Breast epithelium (tissue), 4 donors: Measurements from ENCODE around the gene TMCC1. TPM values are rescaled to one million over a fixed set of nuclear protein-coding genes. Genes with fewer than 3 reads are reported as not detected.

ENCODE experiments used
- DNase-seq, 2 donors: peaks; one replicate each; pipeline ENCODE4 v3.0.0-alpha.2; 2019; ENCODE audit warnings: low spot score in 2 of 2
- H3K27ac ChIP-seq, 2 donors: fragments of 200-600 bp; sonication (generic) in 1 of 2; one replicate each; pipeline ENCODE4 v1.5.1; 2016 to 2019; ENCODE audit warnings: mild to moderate bottlenecking in 1 of 2
- H3K27me3 ChIP-seq, 2 donors: fragments of 200-600 bp; sonication (generic) in 1 of 2; one replicate each; pipeline versions ENCODE4 v1.5.1 to v1.6.0; 2017 to 2019; ENCODE audit warnings: control low read depth in 1 of 2, mild to moderate bottlenecking in 1 of 2
- H3K36me3 ChIP-seq: fragments of 200-600 bp; one replicate; pipeline ENCODE4 v1.5.1; 2019
- H3K4me1 ChIP-seq, 2 donors: fragments of 200-600 bp; sonication (generic); one replicate each; pipeline ENCODE4 v1.5.1; 2016 to 2019; ENCODE audit warnings: control low read depth in 1 of 2
- H3K4me3 ChIP-seq, 3 donors: fragments of 200-600 bp; sonication (generic); 1 replicate in 2 of 3; 2 replicates in 1 of 3; pipeline ENCODE4 v1.5.1; 2016 to 2019; ENCODE audit warnings: mild to moderate bottlenecking in 3 of 3, moderate library complexity in 2 of 3
- H3K9me3 ChIP-seq, 2 donors: fragments of 200-600 bp; sonication (generic) in 1 of 2; one replicate each; pipeline ENCODE4 v1.5.1; 2016 to 2019; ENCODE audit warnings: control low read depth in 1 of 2
- POLR2A ChIP-seq: fragments of 450-650 bp; IDR thresholded peaks from one replicate; pipeline ENCODE4 v1.6.1; 2016; ENCODE audit warnings: antibody characterized with exemption, mild to moderate bottlenecking, moderate library complexity
- POLR2AphosphoS5 ChIP-seq, 3 donors: sonication (generic); formaldehyde crosslinking; IDR thresholded peaks; one replicate each; pipeline ENCODE4 v1.6.1; 2017; ENCODE audit warnings: antibody characterized with exemption in 3 of 3
- intact Hi-C: fragments of 100-400 bp; cut with DNase I; formaldehyde crosslinking; loops from one replicate; pipeline ENCODE4 v1.15.1; 2023; ENCODE audit warnings: low total_unique reads
- total RNA-seq, 3 donors: library from RNA; depleted of rRNA; stranded (reverse); fragments of >200 nt; gene quantifications; one replicate each; pipeline ENCODE4 v1.1.0, GENCODE V29; 2016
- TF ChIP-seq, protein P1 (sequence below), 3 donors: fragments of 450-650 bp; IDR thresholded peaks; one replicate each; pipeline ENCODE4 v1.5.1; 2016 to 2017; ENCODE audit warnings: antibody characterized with exemption in 3 of 3, mild to moderate bottlenecking in 3 of 3, moderate library complexity in 3 of 3

TMCC1 gene
- total RNA-seq, 3 donors from 2014 or later, result 29.4 to 48.1 (median 29.8) TPM

DNA sequence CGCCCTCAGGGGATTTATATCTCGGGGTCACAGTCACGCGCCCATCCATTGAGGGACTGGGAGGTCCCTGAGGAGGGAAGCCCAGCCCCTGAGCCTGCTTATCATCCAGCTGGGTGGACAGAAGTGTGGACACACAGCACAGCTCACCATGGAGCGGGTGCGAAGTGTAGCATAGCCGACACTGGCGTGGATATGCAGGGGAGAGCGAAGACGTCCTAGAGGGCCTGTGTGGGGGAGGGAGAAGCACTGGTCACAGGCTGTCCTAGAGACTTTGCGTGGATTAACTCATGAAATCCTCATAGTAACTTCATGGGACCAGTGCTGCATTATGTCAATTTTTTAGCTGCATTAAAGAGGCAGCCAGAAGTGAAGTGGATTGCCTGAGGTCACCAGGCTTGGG lies 261.0 kb downstream of the TMCC1 start:
- Histone ChIP-seq H3K36me3 (no peaks in the 10 kb centered on the region), H3K27me3 (no peaks in the 10 kb centered on the region), H3K27ac (no peak overlapping the region), H3K9me3 (no peaks in the 10 kb centered on the region), H3K4me1 (peaks cover 0 to 6% of the 10 kb centered on the region in 2 donors), H3K4me3 (no peak overlapping the region)
- intact Hi-C loops, result no loop called here
- no peak for TF ChIP-seq POLR2A
- TF ChIP-seq, protein P1, sequence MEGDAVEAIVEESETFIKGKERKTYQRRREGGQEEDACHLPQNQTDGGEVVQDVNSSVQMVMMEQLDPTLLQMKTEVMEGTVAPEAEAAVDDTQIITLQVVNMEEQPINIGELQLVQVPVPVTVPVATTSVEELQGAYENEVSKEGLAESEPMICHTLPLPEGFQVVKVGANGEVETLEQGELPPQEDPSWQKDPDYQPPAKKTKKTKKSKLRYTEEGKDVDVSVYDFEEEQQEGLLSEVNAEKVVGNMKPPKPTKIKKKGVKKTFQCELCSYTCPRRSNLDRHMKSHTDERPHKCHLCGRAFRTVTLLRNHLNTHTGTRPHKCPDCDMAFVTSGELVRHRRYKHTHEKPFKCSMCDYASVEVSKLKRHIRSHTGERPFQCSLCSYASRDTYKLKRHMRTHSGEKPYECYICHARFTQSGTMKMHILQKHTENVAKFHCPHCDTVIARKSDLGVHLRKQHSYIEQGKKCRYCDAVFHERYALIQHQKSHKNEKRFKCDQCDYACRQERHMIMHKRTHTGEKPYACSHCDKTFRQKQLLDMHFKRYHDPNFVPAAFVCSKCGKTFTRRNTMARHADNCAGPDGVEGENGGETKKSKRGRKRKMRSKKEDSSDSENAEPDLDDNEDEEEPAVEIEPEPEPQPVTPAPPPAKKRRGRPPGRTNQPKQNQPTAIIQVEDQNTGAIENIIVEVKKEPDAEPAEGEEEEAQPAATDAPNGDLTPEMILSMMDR (IDR thresholded peaks at IDR 0.05), result no peak
- TF ChIP-seq POLR2AphosphoS5 (IDR thresholded peaks at IDR 0.05), result no peak
- no peak for DNase-seq

GRCh38 chr3:129632056-129632455 lies 261.5 kb downstream of the TMCC1 start:
- Histone ChIP-seq H3K9me3 (no peaks in the 10 kb centered on the region), H3K36me3 (no peaks in the 10 kb centered on the region), H3K27me3 (no peaks in the 10 kb centered on the region), H3K4me1 (peaks cover 0 to 6% of the 10 kb centered on the region in 2 donors), H3K4me3 (no peak overlapping the region), H3K27ac (no peak overlapping the region)
- intact Hi-C loops, result no loop called here
- DNase-seq, result no peak
- TF ChIP-seq, protein P1 (IDR thresholded peaks at IDR 0.05), result no peak
- TF ChIP-seq POLR2AphosphoS5 (IDR thresholded peaks at IDR 0.05) (no peak), POLR2A (no peak)

GRCh38 chr3:129629011-129629410 lies 264.5 kb downstream of the TMCC1 start:
- intact Hi-C loops, result no loop called here
- H3K4me1 ChIP-seq, result peaks cover 0 to 10% of the 10 kb centered on the region in 2 donors
- H3K4me3 ChIP-seq, result no peak overlapping the region
- peak overlapping the region in 1 of 2 donors; percentile 99 for H3K27ac ChIP-seq
- no peaks in the 10 kb centered on the region for H3K27me3 ChIP-seq
- no peaks in the 10 kb centered on the region for H3K36me3 ChIP-seq
- TF ChIP-seq, protein P1 (IDR thresholded peaks at IDR 0.05), result no peak
- no peak for TF ChIP-seq POLR2AphosphoS5 (IDR thresholded peaks at IDR 0.05)
- no peak for TF ChIP-seq POLR2A
- H3K9me3 ChIP-seq, result no peaks in the 10 kb centered on the region
- DNase-seq, result no peak

- intact Hi-C loops, result no loop called here
- Histone ChIP-seq H3K27me3 (no peaks in the 10 kb centered on the region), H3K27ac (peak overlapping the region; percentile 92 to 99), H3K36me3 (no peaks in the 10 kb centered on the region), H3K4me3 (peak overlapping the region; percentile 44 to 76 (median 66)), H3K4me1 (peaks cover 0 to 10% of the 10 kb centered on the region in 2 donors), H3K9me3 (no peaks in the 10 kb centered on the region)
- TF ChIP-seq POLR2AphosphoS5 (IDR thresholded peaks at IDR 0.05) (peak in 2 of 3 donors; percentile 14 to 60), POLR2A (no peak)
- TF ChIP-seq, protein P1 (IDR thresholded peaks at IDR 0.05), result peak in 1 of 3 donors; percentile 2
- DNase-seq, result no peak
Observed at GRCh38 chr3:129628169-129628522, 265.4 kb downstream of the TMCC1 start.

DNA sequence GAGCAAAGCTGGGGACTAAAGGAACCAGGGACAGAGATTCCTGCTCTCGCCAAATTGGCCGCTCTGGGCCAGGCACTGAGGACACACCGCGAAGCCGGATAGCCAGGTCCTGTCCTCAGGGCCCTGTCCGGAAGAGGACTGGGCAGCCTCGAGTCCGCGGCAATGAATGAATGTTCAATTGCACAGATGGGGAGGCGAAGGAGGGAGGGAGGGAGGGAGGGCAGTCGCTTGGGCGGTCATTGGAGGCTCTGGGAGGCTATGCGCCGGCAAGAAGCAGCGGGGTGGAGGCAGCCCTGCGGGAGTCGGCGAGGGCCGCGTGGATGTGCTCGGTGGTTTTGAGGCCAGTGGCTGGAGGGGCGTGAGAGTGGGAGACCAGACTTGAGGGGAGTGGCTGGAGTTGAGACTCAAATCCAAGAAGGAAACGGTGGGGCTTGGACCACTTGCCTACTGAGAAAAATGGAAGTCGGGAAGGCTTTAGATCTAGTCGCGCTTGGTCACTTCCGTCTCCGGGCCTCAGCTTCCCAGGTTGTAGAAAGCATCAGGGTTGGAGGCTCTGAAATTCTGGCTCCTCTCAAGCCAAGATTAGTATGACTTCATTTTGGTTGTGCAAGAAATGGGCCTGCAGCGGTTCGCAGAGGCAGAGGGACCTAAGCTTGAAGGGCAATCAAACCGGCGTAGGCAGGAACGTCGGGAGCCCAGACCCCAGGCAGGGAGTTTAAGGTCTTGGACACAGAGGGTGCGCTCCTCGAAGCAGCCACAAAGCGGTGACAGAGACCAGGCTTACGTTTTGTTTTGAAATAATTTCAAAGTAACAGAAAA lies 266.0 kb downstream of the TMCC1 start:
- no peaks in the 10 kb centered on the region for H3K36me3 ChIP-seq
- no peaks in the 10 kb centered on the region for H3K9me3 ChIP-seq
- peak overlapping the region; percentile 44 to 76 (median 66) for H3K4me3 ChIP-seq
- H3K4me1 ChIP-seq, result peaks cover 0 to 13% of the 10 kb centered on the region in 2 donors
- intact Hi-C loops, result no loop called here
- no peaks in the 10 kb centered on the region for H3K27me3 ChIP-seq
- peak in 1 of 2 donors; percentile 62 for DNase-seq
- TF ChIP-seq POLR2A (no peak), POLR2AphosphoS5 (IDR thresholded peaks at IDR 0.05) (peak; percentile 22 to 53 (median 37))
- TF ChIP-seq, protein P1 (IDR thresholded peaks at IDR 0.05), result peak; percentile 71 to 88 (median 85)
- peak overlapping the region; percentile 92 to 99 for H3K27ac ChIP-seq
